GM12872 (cell line): Measurements from ENCODE around the gene ERP27.

Experiments
- TF ChIP-seq, protein P1 (sequence below): IDR thresholded peaks from 3 replicates; pipeline ENCODE4 v1.5.1; 2011; ENCODE audit warnings: low read depth, mild to moderate bottlenecking, low read length, moderate library complexity; ENCODE audit not compliant: insufficient read depth

Gene ERP27

DNA sequence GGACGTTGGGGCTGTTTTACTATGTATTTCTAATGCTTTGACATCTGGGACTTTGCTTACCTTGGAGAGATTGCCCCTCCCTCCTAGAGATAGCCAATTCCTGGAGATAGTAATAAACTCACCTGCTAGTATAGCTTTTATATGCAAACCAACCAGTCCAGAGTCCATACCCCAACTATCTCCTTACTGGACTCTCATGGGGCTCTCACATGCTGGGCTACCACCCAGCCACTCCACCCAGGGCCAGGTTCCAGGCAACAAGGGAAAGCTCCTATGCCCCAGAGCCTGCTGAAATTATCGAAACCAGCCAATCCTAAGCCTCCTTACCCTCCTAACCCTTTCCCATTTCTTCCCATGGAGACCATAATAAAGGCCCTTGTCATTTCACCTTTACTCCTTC is 27.2 kb downstream of the ERP27 start:
- TF ChIP-seq, protein P1, sequence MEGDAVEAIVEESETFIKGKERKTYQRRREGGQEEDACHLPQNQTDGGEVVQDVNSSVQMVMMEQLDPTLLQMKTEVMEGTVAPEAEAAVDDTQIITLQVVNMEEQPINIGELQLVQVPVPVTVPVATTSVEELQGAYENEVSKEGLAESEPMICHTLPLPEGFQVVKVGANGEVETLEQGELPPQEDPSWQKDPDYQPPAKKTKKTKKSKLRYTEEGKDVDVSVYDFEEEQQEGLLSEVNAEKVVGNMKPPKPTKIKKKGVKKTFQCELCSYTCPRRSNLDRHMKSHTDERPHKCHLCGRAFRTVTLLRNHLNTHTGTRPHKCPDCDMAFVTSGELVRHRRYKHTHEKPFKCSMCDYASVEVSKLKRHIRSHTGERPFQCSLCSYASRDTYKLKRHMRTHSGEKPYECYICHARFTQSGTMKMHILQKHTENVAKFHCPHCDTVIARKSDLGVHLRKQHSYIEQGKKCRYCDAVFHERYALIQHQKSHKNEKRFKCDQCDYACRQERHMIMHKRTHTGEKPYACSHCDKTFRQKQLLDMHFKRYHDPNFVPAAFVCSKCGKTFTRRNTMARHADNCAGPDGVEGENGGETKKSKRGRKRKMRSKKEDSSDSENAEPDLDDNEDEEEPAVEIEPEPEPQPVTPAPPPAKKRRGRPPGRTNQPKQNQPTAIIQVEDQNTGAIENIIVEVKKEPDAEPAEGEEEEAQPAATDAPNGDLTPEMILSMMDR = no peak

DNA sequence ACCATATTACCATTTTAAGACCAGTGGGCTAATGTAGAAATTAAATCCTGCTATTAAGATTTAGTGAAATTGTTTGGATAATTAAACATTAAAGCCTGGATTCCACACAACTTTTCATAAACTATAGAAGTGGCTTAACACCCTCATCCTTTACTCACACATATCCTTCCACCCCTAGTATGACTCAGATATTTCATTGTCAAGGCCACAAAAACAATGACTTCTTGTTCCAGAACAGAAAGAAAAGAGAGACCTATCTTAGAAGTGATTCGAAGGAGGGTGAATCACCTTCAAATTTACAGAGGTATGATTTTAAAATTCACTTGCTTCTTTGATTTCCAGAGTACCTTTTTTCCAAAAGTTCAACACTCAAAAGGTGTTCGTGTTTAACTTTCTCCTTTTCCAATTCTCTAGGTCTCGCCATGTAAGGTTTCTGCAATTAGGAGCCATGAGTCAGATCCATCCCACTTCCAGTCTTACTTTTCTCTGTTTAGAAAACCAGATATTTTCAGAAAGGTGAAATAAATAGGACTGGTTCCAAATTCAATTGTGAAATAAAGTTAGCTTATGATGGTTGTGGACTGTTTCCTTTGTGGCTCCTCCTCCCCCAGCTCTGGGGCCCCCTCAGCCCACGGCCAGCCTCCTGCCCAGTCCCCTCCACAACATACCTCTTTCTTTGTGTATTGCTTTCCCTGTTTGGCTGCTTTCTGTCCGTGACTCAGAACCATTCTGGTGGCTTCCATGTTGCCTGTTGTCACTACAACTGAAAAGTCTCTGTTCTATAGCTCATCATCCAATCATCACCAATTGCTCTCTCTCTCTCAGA is 28.0 kb downstream of the ERP27 start:
- TF ChIP-seq, protein P1 = no peak

DNA sequence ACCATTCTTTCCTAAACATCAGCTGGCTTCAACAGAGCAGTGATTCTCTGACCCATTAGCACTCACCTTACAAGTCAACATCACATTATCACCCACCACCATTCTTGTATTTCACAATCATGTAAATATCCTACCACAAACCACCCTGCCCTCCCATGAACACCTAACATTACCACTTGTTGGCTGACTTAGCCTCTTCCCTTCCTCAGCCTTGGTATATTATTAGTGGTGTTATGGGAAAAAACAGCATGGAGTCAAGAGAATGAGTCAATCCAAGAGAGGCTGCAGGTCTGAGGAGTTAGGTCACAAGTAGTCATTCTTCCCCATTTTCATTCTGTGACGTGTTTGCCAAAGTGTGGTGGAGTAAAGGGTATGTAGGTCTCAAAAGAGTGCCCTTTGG is 30.4 kb downstream of the ERP27 start:
- TF ChIP-seq, protein P1 = no peak

DNA sequence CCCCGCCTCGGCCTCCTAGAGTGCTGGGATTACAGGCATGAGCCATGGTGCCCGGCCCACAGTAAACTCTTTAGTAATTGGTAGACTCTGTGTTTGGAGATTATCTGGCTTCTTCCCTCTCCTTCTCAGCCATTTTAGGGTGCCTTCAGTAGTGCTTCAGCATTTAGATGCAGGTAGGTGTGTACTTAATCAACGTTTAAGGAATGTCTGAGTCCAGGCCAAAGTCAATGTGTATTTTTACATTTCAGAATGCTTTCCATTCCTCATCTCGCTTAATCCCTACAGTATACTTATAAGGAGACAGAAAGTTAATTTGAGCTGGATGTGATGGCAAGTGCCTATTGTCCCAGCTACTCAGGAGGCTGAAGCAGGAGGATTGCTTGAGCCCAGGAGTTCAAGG is 32.2 kb downstream of the ERP27 start:
- TF ChIP-seq, protein P1 = no peak

DNA sequence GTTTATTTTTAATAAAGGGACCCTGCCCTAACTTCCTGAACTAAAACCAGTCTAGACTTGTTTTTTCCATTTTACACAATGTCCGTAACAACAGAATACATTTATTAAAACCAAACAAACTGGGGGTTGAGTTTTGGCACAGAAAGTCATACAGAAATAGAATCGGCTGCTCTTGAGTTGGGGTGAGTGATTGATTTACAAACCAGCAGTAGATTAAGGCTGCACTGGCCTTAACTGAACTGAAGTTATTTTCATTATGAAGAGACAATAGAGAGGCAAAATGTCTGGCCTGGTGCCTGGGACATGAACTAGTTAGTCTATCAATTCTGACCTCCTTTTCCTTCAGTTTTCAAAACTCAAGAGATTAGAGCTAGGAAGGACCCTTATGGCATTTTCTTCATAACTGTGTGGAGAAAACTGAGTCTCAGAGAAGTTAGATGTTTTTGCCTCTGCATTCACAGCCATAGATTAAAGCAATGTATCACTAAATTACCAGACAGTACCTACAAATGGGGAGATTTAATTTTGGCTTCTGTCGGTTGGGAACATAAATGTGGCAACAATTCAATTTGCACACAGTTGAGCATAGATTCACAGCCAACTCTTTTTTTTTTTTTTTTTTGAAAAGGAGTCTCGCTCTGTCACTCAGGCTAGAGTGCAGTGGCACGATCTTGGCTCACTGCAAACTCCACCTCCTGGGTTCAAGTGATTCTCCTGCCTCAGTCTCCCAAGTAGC is 32.9 kb downstream of the ERP27 start:
- TF ChIP-seq, protein P1 = no peak

DNA sequence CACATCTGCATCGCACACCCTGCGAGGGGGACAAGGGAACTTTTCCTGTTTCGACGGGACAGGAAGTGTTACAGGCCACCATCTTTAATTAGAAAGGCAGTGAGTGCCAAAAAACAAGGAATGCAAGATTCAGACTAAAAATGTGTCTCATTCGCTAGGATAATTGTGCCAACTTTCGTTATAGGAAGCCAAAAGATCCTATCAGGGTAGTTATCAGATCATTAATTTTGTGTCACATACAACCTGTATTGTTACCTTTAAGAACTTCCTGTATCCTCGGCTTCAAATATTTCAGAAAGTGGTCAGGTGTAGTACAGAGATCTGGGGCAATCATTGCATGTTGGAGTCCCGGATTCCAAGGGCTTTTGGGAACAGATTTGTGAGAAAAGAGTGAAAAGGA is 33.5 kb downstream of the ERP27 start:
- TF ChIP-seq, protein P1 = no peak

DNA sequence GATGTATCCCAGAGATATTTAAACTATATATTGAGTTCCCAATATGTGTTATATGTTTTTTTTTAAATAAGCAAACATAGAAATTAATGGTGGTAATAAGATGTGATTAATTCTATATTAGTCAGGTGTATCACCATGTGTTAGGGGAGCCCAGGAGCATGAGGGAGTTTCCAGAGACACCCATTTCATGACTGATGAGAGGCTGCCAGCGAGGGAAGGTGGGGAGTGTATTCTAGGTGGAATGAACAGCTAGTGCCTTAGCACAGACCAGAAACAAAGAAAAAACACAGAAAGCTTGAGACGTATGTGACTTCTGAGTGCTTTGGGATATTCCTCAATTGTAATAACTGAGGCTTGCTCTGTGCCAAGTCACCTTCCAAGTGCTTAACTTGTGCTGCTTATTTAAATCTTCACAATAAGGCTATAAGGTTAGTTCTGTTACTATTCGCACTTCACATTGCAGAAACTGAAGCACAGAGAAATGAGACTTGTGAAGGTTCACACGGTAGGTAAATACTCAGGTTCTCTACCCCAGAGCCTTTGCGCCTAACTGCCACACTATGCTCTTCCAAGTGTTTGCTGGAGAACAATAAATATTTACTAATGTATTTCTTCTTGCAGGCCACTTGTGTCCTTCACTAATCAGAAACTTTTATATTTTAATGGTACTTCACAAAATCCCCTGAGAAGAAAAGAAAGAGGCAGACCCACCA is 34.8 kb downstream of the ERP27 start:
- TF ChIP-seq, protein P1 = no peak
